Hepatocyte (in vitro differentiated cells): ENCODE results near the gene WDR91.

ENCODE experiments used
- EZH2 ChIP-seq: fragments of 200-600 bp; sonication (generic); IDR thresholded peaks from 2 replicates; pipeline ENCODE4 v1.6.1; 2016; ENCODE audit warnings: antibody characterized with exemption, mild to moderate bottlenecking, borderline replicate concordance
- EZH2phosphoT487 ChIP-seq: fragments of 200-600 bp; sonication (generic); IDR thresholded peaks from one replicate; pipeline ENCODE4 v1.6.1; 2018; ENCODE audit warnings: antibody characterized with exemption, mild to moderate bottlenecking, low read depth, moderate library complexity; ENCODE audit not compliant: unreplicated experiment, severe bottlenecking
- TF ChIP-seq, protein P1 (sequence below): fragments of 200-600 bp; sonication (generic); IDR thresholded peaks from 2 replicates; pipeline ENCODE4 v1.5.1; 2016; ENCODE audit warnings: antibody characterized with exemption, mild to moderate bottlenecking; ENCODE audit not compliant: poor library complexity

DNA sequence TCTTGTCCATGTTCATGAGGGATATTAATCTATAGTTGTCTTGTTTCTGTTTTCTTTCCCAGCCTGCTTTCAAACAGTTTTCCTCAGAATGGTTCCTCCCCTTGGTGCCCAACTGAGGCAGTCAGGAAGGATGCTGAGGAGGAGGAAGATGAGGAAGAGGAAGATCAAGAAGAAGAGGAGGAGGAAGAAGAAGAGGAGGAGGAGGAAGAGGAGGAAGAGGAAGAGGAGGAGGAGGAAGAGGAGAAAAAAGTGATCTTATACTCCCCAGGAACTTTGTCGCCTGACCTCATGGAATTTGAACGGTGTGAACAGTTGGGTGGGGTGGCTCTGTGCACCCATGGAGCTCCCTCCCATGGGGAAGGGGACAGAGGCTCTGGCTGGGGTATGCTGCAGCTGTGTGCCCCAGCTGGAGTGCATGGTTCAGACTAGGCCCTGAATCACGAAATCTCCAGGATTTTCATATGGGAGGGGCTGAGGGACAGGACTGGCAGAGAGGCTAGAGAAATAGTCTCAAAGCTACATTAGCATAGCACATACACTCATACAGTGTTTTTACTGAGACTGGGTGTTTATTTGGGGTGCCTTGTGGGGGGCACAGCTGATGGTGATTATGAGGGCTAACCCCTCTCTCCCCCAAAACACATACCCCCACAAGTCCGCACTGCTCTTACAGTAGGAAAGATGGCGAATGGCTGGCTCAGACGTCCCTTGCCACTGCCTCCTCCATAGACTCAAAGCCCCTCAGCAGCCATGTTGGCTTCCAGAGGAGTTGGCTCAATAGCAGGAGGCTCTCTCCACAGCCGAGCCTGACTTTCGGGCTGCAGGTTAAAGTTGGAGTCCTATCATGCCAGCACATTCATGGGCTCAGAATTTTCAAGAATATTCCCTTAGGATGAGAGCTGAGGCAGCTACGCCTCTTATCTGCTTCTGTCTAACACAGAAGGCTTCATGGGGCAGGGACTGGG, 34.2 kb upstream of the WDR91 start:
- TF ChIP-seq, protein P1, sequence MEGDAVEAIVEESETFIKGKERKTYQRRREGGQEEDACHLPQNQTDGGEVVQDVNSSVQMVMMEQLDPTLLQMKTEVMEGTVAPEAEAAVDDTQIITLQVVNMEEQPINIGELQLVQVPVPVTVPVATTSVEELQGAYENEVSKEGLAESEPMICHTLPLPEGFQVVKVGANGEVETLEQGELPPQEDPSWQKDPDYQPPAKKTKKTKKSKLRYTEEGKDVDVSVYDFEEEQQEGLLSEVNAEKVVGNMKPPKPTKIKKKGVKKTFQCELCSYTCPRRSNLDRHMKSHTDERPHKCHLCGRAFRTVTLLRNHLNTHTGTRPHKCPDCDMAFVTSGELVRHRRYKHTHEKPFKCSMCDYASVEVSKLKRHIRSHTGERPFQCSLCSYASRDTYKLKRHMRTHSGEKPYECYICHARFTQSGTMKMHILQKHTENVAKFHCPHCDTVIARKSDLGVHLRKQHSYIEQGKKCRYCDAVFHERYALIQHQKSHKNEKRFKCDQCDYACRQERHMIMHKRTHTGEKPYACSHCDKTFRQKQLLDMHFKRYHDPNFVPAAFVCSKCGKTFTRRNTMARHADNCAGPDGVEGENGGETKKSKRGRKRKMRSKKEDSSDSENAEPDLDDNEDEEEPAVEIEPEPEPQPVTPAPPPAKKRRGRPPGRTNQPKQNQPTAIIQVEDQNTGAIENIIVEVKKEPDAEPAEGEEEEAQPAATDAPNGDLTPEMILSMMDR, result no peak
- TF ChIP-seq EZH2phosphoT487 (no peak), EZH2 (no peak)
